Stomach (tissue), 4 donors: ENCODE data around the gene RPGR.

Experiments used
- POLR2A ChIP-seq, 4 donors: fragments of 450-650 bp; IDR thresholded peaks; one replicate each; pipeline ENCODE4 v1.6.1; 2016; ENCODE audit warnings: antibody characterized with exemption in 4 of 4, control low read depth in 2 of 4, mild to moderate bottlenecking in 1 of 4, moderate library complexity in 1 of 4
- TF ChIP-seq, protein P1 (sequence below), 7 experiments: fragments of 450-650 bp in 4 of 7; fragments of 200-600 bp in 3 of 7; sonication (generic) in 3 of 7; IDR thresholded peaks; one replicate each; pipeline ENCODE4 v1.5.1; 2016 to 2019; ENCODE audit warnings: antibody characterized with exemption in 7 of 7, control low read depth in 2 of 7, mild to moderate bottlenecking in 1 of 7

- TF ChIP-seq, protein P1, sequence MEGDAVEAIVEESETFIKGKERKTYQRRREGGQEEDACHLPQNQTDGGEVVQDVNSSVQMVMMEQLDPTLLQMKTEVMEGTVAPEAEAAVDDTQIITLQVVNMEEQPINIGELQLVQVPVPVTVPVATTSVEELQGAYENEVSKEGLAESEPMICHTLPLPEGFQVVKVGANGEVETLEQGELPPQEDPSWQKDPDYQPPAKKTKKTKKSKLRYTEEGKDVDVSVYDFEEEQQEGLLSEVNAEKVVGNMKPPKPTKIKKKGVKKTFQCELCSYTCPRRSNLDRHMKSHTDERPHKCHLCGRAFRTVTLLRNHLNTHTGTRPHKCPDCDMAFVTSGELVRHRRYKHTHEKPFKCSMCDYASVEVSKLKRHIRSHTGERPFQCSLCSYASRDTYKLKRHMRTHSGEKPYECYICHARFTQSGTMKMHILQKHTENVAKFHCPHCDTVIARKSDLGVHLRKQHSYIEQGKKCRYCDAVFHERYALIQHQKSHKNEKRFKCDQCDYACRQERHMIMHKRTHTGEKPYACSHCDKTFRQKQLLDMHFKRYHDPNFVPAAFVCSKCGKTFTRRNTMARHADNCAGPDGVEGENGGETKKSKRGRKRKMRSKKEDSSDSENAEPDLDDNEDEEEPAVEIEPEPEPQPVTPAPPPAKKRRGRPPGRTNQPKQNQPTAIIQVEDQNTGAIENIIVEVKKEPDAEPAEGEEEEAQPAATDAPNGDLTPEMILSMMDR (IDR thresholded peaks at IDR 0.05): no peak
- no peak for TF ChIP-seq POLR2A (IDR thresholded peaks at IDR 0.05)
These were observed 103.1 kb downstream of the RPGR start for GRCh38 chrX:38224160-38224559.
